ENCODE measurements around the gene LACTB.

- TF ChIP-seq TAF1 (IDR thresholded peaks at IDR 0.05; ENCODE audit: borderline replicate concordance, insufficient read depth, low read length), result no peak
- no peak for TF ChIP-seq POLR2AphosphoS5 (IDR thresholded peaks at IDR 0.05; ENCODE audit: low read depth, low read length)
- no peak for TF ChIP-seq REST (IDR thresholded peaks at IDR 0.05; ENCODE audit: insufficient read depth in 1 of 2, low read depth in 2 of 2, low read length in 2 of 2)
- TF ChIP-seq SIN3A (IDR thresholded peaks at IDR 0.05; ENCODE audit: borderline replicate concordance, insufficient read depth, low read length), result no peak
These were observed 12.8 kb downstream of the LACTB start for GRCh38 chr15:63134245-63134985.
